CD4-positive, CD25-positive, alpha-beta regulatory T cell (primary cell): ENCODE results near the gene FYB2. TPM values are rescaled to one million over a fixed set of nuclear protein-coding genes. Genes with fewer than 3 reads are reported as not detected.

ENCODE experiments used
- ATAC-seq, 2 donors: fragments of 150-1000 bp; cut with Tn5 transposase; one replicate each; pipeline ENCODE4 v1.10.0; 2021; ENCODE audit warnings: low read depth in 2 of 2, moderate number of reproducible peaks in 2 of 2, moderate library complexity in 1 of 2
- DNase-seq, 3 donors: peaks; one replicate each; pipeline versions ENCODE4 v3.0.0 to v3.0.0-alpha.2; 2012 to 2022; ENCODE audit warnings: mixed read lengths in 1 of 3
- H3K27ac ChIP-seq: one replicate; pipeline ENCODE4 v1.7.0; 2013; ENCODE audit warnings: mild to moderate bottlenecking, low read length; ENCODE audit not compliant: insufficient read depth, poor library complexity, severe bottlenecking
- H3K27me3 ChIP-seq: one replicate; pipeline ENCODE4 v1.7.0; 2013; ENCODE audit warnings: low read length; ENCODE audit not compliant: control insufficient read depth, insufficient read depth
- H3K36me3 ChIP-seq: one replicate; pipeline ENCODE4 v1.7.0; 2013; ENCODE audit warnings: mild to moderate bottlenecking, low read length, moderate library complexity; ENCODE audit not compliant: control insufficient read depth, insufficient read depth
- H3K4me1 ChIP-seq: 2 replicates; pipeline ENCODE4 v1.7.0; 2013; ENCODE audit warnings: mild to moderate bottlenecking, low read length; ENCODE audit not compliant: insufficient read depth, control insufficient read depth, poor library complexity, severe bottlenecking
- H3K4me3 ChIP-seq: one replicate; pipeline ENCODE4 v1.7.0; 2013; ENCODE audit warnings: low read depth, mild to moderate bottlenecking, low read length, moderate library complexity
- H3K9me3 ChIP-seq, 2 experiments: 1 replicate in 1 of 2; 2 replicates in 1 of 2; pipeline ENCODE4 v1.7.0; 2013; ENCODE audit warnings: low read length in 2 of 2, mild to moderate bottlenecking in 1 of 2, moderate library complexity in 1 of 2; ENCODE audit not compliant: control insufficient read depth in 2 of 2
- H3K27ac Mint-ChIP-seq, 3 donors: one replicate each; pipeline ENCODE4 v1.8.0; 2020 to 2022; ENCODE audit warnings: mild to moderate bottlenecking in 3 of 3, mixed read lengths in 3 of 3, moderate library complexity in 2 of 3
- H3K27me3 Mint-ChIP-seq: one replicate; pipeline ENCODE4 v1.8.0; 2022; ENCODE audit warnings: mild to moderate bottlenecking, mixed read lengths
- H3K36me3 Mint-ChIP-seq: one replicate; pipeline ENCODE4 v1.8.0; 2020; ENCODE audit warnings: mixed read lengths
- H3K4me1 Mint-ChIP-seq, 4 donors: one replicate each; pipeline ENCODE4 v1.8.0; 2020 to 2022; ENCODE audit warnings: mixed read lengths in 4 of 4, mild to moderate bottlenecking in 1 of 4
- H3K4me3 Mint-ChIP-seq, 4 donors: one replicate each; pipeline ENCODE4 v1.8.0; 2020 to 2022; ENCODE audit warnings: mild to moderate bottlenecking in 4 of 4, mixed read lengths in 4 of 4, moderate library complexity in 3 of 4
- H3K9me3 Mint-ChIP-seq, 7 donors: one replicate each; pipeline ENCODE4 v1.8.0; 2020 to 2022; ENCODE audit warnings: mixed read lengths in 7 of 7, mild to moderate bottlenecking in 3 of 7, moderate library complexity in 2 of 7
- polyA plus RNA-seq, 4 donors: library from polyadenylated mRNA; unstranded; fragments of 300-500 nt; fragmentation: Illumina TruSeq; gene quantifications; one replicate each; pipeline ENCODE4 v1.2.3, GENCODE V29; 2021
- total RNA-seq: library from RNA; stranded (reverse); gene quantifications from one replicate; pipeline ENCODE4 v1.2.3, GENCODE V29; 2022

Gene FYB2
- total and polyA plus RNA-seq, 5 donors from 2014 or later = not detected

DNA sequence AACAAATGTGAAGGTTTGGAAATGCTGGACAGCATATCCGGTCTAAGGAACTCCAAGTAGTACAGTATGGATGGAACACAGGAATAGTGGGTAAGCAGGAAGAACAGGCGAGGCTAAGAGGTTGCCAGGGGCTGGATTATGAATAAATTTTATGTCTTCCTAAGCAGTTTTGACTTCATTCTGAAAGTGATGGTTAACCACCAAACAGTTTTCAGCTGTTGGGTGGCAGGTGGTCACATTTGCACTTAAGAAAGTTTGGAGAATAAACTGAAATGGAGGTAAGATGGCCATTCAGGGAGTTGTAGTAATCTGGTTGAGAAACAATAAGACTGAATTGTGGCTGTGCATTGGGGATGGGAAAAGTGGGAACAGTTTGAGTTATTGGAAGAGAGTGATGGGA lies 90.2 kb downstream of the FYB2 start:
- no peaks in the 10 kb centered on the region for H3K36me3 Mint-ChIP-seq
- ATAC-seq (no peak), DNase-seq (no peak)
- no peak overlapping the region for H3K4me3 Mint-ChIP-seq
- H3K27ac ChIP-seq = no peak overlapping the region
- no peaks in the 10 kb centered on the region for H3K9me3 ChIP-seq
- H3K27me3 Mint-ChIP-seq = peaks cover 4% of the 10 kb centered on the region
- no peaks in the 10 kb centered on the region for H3K4me1 ChIP-seq
- no peak overlapping the region for H3K4me3 ChIP-seq
- no peaks in the 10 kb centered on the region for H3K27me3 ChIP-seq
- no peaks in the 10 kb centered on the region for H3K4me1 Mint-ChIP-seq
- no peak overlapping the region for H3K27ac Mint-ChIP-seq
- no peaks in the 10 kb centered on the region for H3K36me3 ChIP-seq
- H3K9me3 Mint-ChIP-seq = peaks cover 0 to 5% (median 3%) of the 10 kb centered on the region in 7 donors

DNA sequence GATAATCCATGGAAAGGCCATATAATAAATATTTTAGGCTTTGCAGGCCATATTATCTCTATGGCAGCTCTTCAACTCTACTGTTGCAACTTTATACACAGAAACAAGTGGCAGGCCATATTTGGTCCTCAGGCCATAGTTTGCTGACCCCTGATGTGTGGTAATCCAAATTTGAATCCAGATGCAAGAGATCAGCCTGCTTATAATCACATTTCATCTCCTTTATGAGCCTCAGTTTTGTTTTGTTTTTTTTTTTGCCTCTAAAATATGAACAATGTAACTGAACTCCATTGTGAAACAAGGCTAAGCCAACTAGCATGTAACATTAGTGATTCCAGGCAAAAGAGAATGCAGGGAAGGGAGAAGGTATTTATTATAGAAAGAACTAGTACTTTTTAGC lies 92.5 kb downstream of the FYB2 start:
- H3K9me3 ChIP-seq = no peaks in the 10 kb centered on the region
- H3K27me3 ChIP-seq = no peaks in the 10 kb centered on the region
- no peak overlapping the region for H3K4me3 ChIP-seq
- H3K4me1 ChIP-seq = no peaks in the 10 kb centered on the region
- Mint-ChIP-seq H3K4me1 (no peaks in the 10 kb centered on the region), H3K27me3 (peaks cover 4% of the 10 kb centered on the region), H3K4me3 (no peak overlapping the region), H3K9me3 (peaks cover 0 to 5% (median 1%) of the 10 kb centered on the region in 7 donors), H3K27ac (no peak overlapping the region), H3K36me3 (no peaks in the 10 kb centered on the region)
- DNase-seq (no peak), ATAC-seq (no peak)
- no peaks in the 10 kb centered on the region for H3K36me3 ChIP-seq
- H3K27ac ChIP-seq = no peak overlapping the region

DNA sequence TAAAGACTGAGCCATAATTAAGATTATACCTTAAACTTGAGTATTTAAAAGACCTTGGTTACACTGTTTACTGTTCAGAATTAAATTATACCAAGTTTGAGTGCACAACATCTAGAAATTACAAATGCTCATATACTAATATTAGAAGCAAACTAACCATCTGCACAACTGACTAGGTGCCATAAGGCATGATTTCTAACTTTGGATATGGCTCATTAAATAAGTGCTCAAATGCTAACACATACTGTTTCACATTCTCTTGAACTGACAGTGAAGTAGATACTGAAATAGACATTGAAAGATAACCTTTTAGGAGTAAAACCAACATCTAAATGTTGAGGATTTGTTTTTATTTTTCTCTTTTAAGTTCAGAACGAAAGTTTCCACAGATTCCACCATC lies 100.0 kb downstream of the FYB2 start:
- peaks cover 0 to 3% (median 0%) of the 10 kb centered on the region in 7 donors for H3K9me3 Mint-ChIP-seq
- no peaks in the 10 kb centered on the region for H3K4me1 ChIP-seq
- ATAC-seq = no peak
- no peaks in the 10 kb centered on the region for H3K36me3 ChIP-seq
- no peak for DNase-seq
- H3K36me3 Mint-ChIP-seq = no peaks in the 10 kb centered on the region
- H3K27me3 Mint-ChIP-seq = no peaks in the 10 kb centered on the region
- H3K4me1 Mint-ChIP-seq = no peaks in the 10 kb centered on the region
- no peaks in the 10 kb centered on the region for H3K27me3 ChIP-seq
- H3K9me3 ChIP-seq = no peaks in the 10 kb centered on the region
- no peak overlapping the region for H3K27ac Mint-ChIP-seq
- H3K4me3 ChIP-seq = no peak overlapping the region
- no peak overlapping the region for H3K27ac ChIP-seq
- H3K4me3 Mint-ChIP-seq = no peak overlapping the region

DNA sequence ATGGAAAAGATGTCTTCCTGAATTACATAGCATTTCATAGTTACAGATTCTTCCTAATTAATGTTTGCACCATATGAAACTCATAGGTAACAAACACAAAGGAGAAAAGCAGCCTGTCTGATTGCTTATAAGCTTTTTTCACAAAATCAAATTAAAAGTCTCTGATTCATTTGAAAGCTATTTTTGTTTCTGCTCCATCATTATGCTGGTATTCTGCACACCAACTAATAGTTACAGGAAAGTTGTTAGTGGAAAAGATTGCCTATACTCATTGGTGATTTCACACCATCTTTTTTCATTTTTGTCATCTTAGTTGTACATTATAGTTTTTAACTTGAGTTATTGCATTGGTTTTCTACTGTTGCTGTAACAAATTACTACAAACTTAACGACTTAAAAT lies 104.0 kb downstream of the FYB2 start:
- H3K27me3 ChIP-seq = peaks cover 1% of the 10 kb centered on the region
- no peak overlapping the region for H3K27ac ChIP-seq
- no peaks in the 10 kb centered on the region for H3K27me3 Mint-ChIP-seq
- H3K27ac Mint-ChIP-seq = no peak overlapping the region
- no peaks in the 10 kb centered on the region for H3K36me3 ChIP-seq
- ATAC-seq (no peak), DNase-seq (no peak)
- no peaks in the 10 kb centered on the region for H3K9me3 ChIP-seq
- no peaks in the 10 kb centered on the region for H3K4me1 ChIP-seq
- H3K4me3 ChIP-seq = no peak overlapping the region
- peaks cover 0 to 3% (median 0%) of the 10 kb centered on the region in 7 donors for H3K9me3 Mint-ChIP-seq
- no peak overlapping the region for H3K4me3 Mint-ChIP-seq
- H3K4me1 Mint-ChIP-seq = no peaks in the 10 kb centered on the region
- no peaks in the 10 kb centered on the region for H3K36me3 Mint-ChIP-seq

DNA sequence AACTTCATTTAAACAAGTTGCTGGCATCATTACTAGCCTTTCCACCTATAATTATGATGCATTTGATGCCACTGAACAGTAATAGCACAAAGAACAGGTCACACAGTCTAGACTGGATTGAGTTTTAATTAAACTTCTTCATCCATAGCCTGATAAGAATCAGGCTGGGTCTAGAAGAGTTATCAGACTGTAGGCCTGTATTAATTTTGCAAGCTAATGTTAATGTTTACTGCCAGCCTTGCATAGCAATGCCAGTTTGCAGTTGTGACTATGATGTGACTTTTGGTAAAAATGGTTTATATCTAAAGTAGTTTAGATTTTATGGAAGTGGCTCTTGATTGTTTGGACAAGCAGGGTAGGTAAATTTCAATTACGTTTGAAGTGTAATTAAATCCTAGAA lies 106.1 kb downstream of the FYB2 start:
- Mint-ChIP-seq H3K9me3 (peaks cover 0 to 3% (median 0%) of the 10 kb centered on the region in 7 donors), H3K27ac (no peak overlapping the region), H3K36me3 (no peaks in the 10 kb centered on the region), H3K27me3 (peaks cover 4% of the 10 kb centered on the region), H3K4me1 (no peaks in the 10 kb centered on the region), H3K4me3 (no peak overlapping the region)
- peaks cover 1% of the 10 kb centered on the region for H3K27me3 ChIP-seq
- H3K4me1 ChIP-seq = no peaks in the 10 kb centered on the region
- DNase-seq = no peak
- no peak overlapping the region for H3K27ac ChIP-seq
- H3K4me3 ChIP-seq = no peak overlapping the region
- ATAC-seq = no peak
- no peaks in the 10 kb centered on the region for H3K9me3 ChIP-seq
- H3K36me3 ChIP-seq = no peaks in the 10 kb centered on the region

DNA sequence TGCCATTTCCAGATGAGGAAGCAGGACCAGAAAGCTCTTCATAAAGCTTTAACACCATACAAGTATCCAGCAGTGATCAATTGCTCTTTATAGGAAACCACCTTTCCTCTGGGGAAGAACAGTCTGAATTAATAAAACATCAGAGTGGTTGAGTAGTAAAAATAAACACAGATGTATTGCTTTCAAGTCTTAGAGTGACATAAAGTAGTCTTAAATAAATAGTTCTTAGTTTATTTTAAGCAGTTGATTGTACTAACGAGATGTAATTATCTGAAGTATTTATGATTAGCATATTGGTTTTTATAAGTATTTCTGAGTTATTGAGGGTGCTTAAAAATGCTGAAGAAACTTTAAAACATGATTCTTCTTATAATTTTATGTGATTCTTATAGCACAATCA lies 107.1 kb downstream of the FYB2 start:
- Mint-ChIP-seq H3K9me3 (peaks cover 0 to 3% (median 0%) of the 10 kb centered on the region in 7 donors), H3K27ac (no peak overlapping the region), H3K36me3 (no peaks in the 10 kb centered on the region), H3K27me3 (peaks cover 8% of the 10 kb centered on the region), H3K4me1 (no peaks in the 10 kb centered on the region), H3K4me3 (no peak overlapping the region)
- no peak overlapping the region for H3K4me3 ChIP-seq
- no peaks in the 10 kb centered on the region for H3K9me3 ChIP-seq
- no peak overlapping the region for H3K27ac ChIP-seq
- no peaks in the 10 kb centered on the region for H3K4me1 ChIP-seq
- peaks cover 1% of the 10 kb centered on the region for H3K27me3 ChIP-seq
- H3K36me3 ChIP-seq = no peaks in the 10 kb centered on the region
- ATAC-seq = no peak
- DNase-seq = no peak

DNA sequence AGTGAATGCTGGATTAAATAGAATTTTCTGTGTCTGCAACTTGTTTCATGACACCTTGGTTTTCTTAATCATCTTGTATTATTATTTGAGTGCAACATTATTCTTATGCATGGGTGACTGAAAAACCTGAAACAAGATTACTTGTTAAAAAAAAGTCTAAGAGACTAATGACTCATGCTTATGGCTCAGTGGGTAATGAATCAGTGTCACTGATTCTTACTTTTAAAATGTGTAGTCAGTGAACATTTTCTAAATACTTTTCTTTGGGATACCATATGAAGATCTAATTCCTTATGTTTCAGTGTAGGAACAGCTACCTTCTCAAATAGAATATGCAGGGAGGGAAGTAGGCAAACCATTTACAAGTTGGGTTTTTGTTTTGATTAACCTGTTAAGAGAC lies 108.6 kb downstream of the FYB2 start:
- Mint-ChIP-seq H3K4me1 (no peaks in the 10 kb centered on the region), H3K4me3 (no peak overlapping the region), H3K27me3 (peaks cover 11% of the 10 kb centered on the region), H3K27ac (no peak overlapping the region), H3K9me3 (no peaks in the 10 kb centered on the region), H3K36me3 (no peaks in the 10 kb centered on the region)
- H3K27ac ChIP-seq = no peak overlapping the region
- peaks cover 1% of the 10 kb centered on the region for H3K27me3 ChIP-seq
- no peak for ATAC-seq
- H3K4me1 ChIP-seq = no peaks in the 10 kb centered on the region
- no peak for DNase-seq
- H3K4me3 ChIP-seq = no peak overlapping the region
- no peaks in the 10 kb centered on the region for H3K36me3 ChIP-seq
- no peaks in the 10 kb centered on the region for H3K9me3 ChIP-seq

DNA sequence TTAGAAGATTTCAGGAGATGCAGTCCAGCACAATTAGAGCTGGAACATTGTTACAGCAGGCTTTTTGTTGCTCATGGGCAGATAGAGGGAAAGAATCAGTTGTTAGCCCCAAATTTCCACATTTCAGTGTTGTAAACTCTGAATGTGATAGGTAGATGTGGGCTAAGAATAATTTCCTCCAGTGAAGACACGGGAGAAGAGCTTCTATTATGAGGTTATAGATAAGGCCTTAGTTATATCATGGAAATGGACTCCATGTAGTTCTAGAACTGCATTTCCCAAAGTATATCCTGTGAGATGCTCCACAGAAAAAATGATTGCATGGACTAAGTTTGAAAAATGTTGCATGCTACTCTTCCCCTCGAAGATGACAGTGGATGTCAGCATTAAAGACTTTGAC lies 109.2 kb downstream of the FYB2 start:
- no peaks in the 10 kb centered on the region for H3K9me3 Mint-ChIP-seq
- no peak overlapping the region for H3K4me3 Mint-ChIP-seq
- no peaks in the 10 kb centered on the region for H3K4me1 Mint-ChIP-seq
- no peak overlapping the region for H3K4me3 ChIP-seq
- H3K27me3 ChIP-seq = peaks cover 1% of the 10 kb centered on the region
- ATAC-seq (no peak), DNase-seq (no peak)
- H3K9me3 ChIP-seq = no peaks in the 10 kb centered on the region
- no peak overlapping the region for H3K27ac ChIP-seq
- H3K27ac Mint-ChIP-seq = no peak overlapping the region
- H3K27me3 Mint-ChIP-seq = peaks cover 11% of the 10 kb centered on the region
- no peaks in the 10 kb centered on the region for H3K36me3 ChIP-seq
- H3K4me1 ChIP-seq = no peaks in the 10 kb centered on the region
- no peaks in the 10 kb centered on the region for H3K36me3 Mint-ChIP-seq
